Measurements from ENCODE around the gene ZC3H10. TPM values are rescaled to one million over a fixed set of nuclear protein-coding genes. Genes with fewer than 3 reads are reported as not detected.

The ZC3H10 gene
- total and polyA plus RNA-seq, 2 of the 4 experiments (the other 2 are of a cell fraction): 1.5 to 3.6 TPM

GRCh38 chr12:56127888-56128669 lies 10.0 kb downstream of the ZC3H10 start, which contains the start of gene ESYT1:
Gene ESYT1, plus strand, starts transcription at chr12:56128267. Its CDS starts 53 bp downstream, at chr12:56128320.
- H2AFZ ChIP-seq (replicated peaks; ENCODE audit: low read length, poor library complexity): peak within 1 kb of the TSS; percentile 88
- BruUV-seq (replicated peaks): TSS peak; percentile 73
- TF ChIP-seq NFE2L2 (IDR thresholded peaks at IDR 0.05; ENCODE audit: low read depth, low read length) (no peak), CTCF (conservative IDR thresholded peaks at IDR 0.05; ENCODE audit: low read depth, low read length) (no peak), CEBPB (IDR thresholded peaks at IDR 0.05; ENCODE audit: low read depth, low read length) (0 out of 2 replicates have a peak, but pooled peaks have one; percentile 42), SMC3 (IDR thresholded peaks at IDR 0.05; ENCODE audit: low read depth, low read length) (no peak), RAD21 (IDR thresholded peaks at IDR 0.05; ENCODE audit: low read length) (no peak), MXI1 (IDR thresholded peaks at IDR 0.05; ENCODE audit: borderline replicate concordance, low read depth, low read length) (peak; percentile 81; the same call in 1 of the 2 replicates), MAZ (IDR thresholded peaks at IDR 0.05; ENCODE audit: borderline replicate concordance, low read depth, low read length) (peak; percentile 63; the same call in 1 of the 2 replicates), RFX5 (IDR thresholded peaks at IDR 0.05; ENCODE audit: low read depth, low read length) (no peak), CHD1 (IDR thresholded peaks at IDR 0.05; ENCODE audit: low read depth, low read length) (no peak), USF2 (IDR thresholded peaks at IDR 0.05; ENCODE audit: low read depth, low read length) (peak; percentile 90), MAFK (IDR thresholded peaks at IDR 0.05; ENCODE audit: low read depth, low read length) (no peak), POLR2A (IDR thresholded peaks at IDR 0.05; ENCODE audit: low read depth, low read length) (peak; percentile 71; the same call in 1 of the 2 replicates), RCOR1 (IDR thresholded peaks at IDR 0.05; ENCODE audit: insufficient replicate concordance, low read length) (no peak), FOS (IDR thresholded peaks at IDR 0.05; ENCODE audit: low read depth, low read length) (peak; percentile 40; the same call in 1 of the 2 replicates), BHLHE40 (IDR thresholded peaks at IDR 0.05; ENCODE audit: low read depth, low read length) (peak; percentile 95)

More at GRCh38 chr12:56127888-56128669, 10.0 kb downstream of the ZC3H10 start, which contains the start of gene ESYT1:
- POLR2A ChIA-PET (ENCODE audit: unreplicated experiment): interaction anchor here (0.6 to 1.9 kb wide), 5 partner anchors 8 to 94 kb away, joined by 3 to 8 read pairs (median 3); partner anchors contain the start of genes MYL6, RNF41 and ZC3H10
- Histone ChIP-seq H2BK20ac (ENCODE audit: low read depth, low read length) (no peak within 1 kb of the TSS), H3K56ac (ENCODE audit: extremely low read depth, insufficient read depth, low read length) (peak within 1 kb of the TSS; percentile 78), H4K5ac (ENCODE audit: low read depth, low read length) (0 out of 2 replicates have a peak within 1 kb of the TSS, but pooled peaks have one; percentile 4), H3K9me3 (ENCODE audit: control insufficient read depth, insufficient read depth, low read length) (no peaks in the 10 kb centered on the region), H3K9ac (ENCODE audit: low read depth, low read length) (peak within 1 kb of the TSS; percentile 91), H2AK9ac (replicated peaks; ENCODE audit: low read depth, low read length, poor library complexity) (peak within 1 kb of the TSS; percentile 95), H3K79me1 (ENCODE audit: low read depth in 1 of 2, low read length in 2 of 2) (peaks cover 45 to 70% of the 10 kb centered on the region in 2 experiments), H2BK120ac (ENCODE audit: low read depth, low read length) (0 out of 2 replicates have a peak within 1 kb of the TSS, but pooled peaks have one; percentile 37), H4K8ac (ENCODE audit: low read depth in 2 of 2, low read length in 2 of 2) (peak within 1 kb of the TSS; percentile 36 to 72; a peak in 2 of 4 replicates), H3K4me2 (ENCODE audit: low read depth, low read length) (peak within 1 kb of the TSS; percentile 92), H4K91ac (ENCODE audit: insufficient read depth, low read depth, low read length) (peak within 1 kb of the TSS; percentile 87), H3K18ac (ENCODE audit: low read depth, low read length) (peak within 1 kb of the TSS; percentile 7), H3K9me1 (ENCODE audit: insufficient read depth, low read length) (no peaks in the 10 kb centered on the region), H3K27me3 (ENCODE audit: control insufficient read depth, insufficient read depth, low read length) (no peaks in the 10 kb centered on the region), H3K14ac (replicated peaks; ENCODE audit: low read depth, low read length) (peak within 1 kb of the TSS; percentile 85), H3K4ac (ENCODE audit: low read depth, low read length) (peak within 1 kb of the TSS; percentile 73), H3K36me3 (ENCODE audit: control insufficient read depth, insufficient read depth, low read length) (peaks cover 24% of the 10 kb centered on the region), H3K27ac (ENCODE audit: insufficient read depth, low read length) (peak within 1 kb of the TSS; percentile 44), H4K20me1 (ENCODE audit: insufficient read depth, low read length) (no peaks in the 10 kb centered on the region), H2BK15ac (ENCODE audit: low read depth, low read length) (peak within 1 kb of the TSS; percentile 31; the same call in 1 of the 3 replicates), H3K4me1 (ENCODE audit: control insufficient read depth, insufficient read depth, low read length) (peaks cover 6% of the 10 kb centered on the region; the same call in 1 of the 2 replicates), H2BK5ac (ENCODE audit: low read depth, low read length, poor library complexity, severe bottlenecking) (peak within 1 kb of the TSS; percentile 61), H3K23ac (ENCODE audit: low read depth, low read length) (peak within 1 kb of the TSS; percentile 88), H3K4me3 (ENCODE audit: insufficient read depth, low read depth, low read length) (peak within 1 kb of the TSS; percentile 75), H2AK5ac (ENCODE audit: low read depth, low read length) (peak within 1 kb of the TSS; percentile 97)
- intact Hi-C loops (cut with micrococcal nuclease) (loop anchor here (2.0 kb wide), 2 partner anchors 31 to 61 kb away; partner anchors contain the start of genes MYL6 and SMARCC2), in situ Hi-C loops (cut with MboI; ENCODE audit: low sequenced_read_pairs) (loop anchor here (5.0 kb wide), 1 partner anchor 59 kb away; the partner anchor contains the start of gene SMARCC2), dilution Hi-C loops (cut with HindIII; ENCODE audit: low sequenced_read_pairs, unreplicated experiment) (no loop called here)
- 3% methylated on average over 8 of the region's 49 CpGs; no CpG with 5 or more reads in 1 of the 2 experiments for WGBS, 2 experiments (ENCODE audit: extremely low coverage in 2 of 2, insufficient read length in 1 of 2)
- DNase-seq: peak; percentile 100
- peak; percentile 93 for ATAC-seq (ENCODE audit: low read depth)
- CTCF ChIA-PET: interaction anchor here (1.0 to 1.3 kb wide), 3 partner anchors 10 to 81 kb away, joined by 4 to 10 read pairs (median 6); partner anchors contain the start of genes SMARCC2 and ZC3H10

Data from IMR-90 (cell line).